NCI-H2227 (cell line): Measurements from ENCODE around the gene CDC14B.
A peak's percentile ranks its signal among the peaks of the same experiment; 100 is the strongest.

Experiments
- DNase-seq: peaks from one replicate; lab custom pipeline; 2025; ENCODE audit not compliant: unreplicated experiment; lab: John Stamatoyannopoulos, UW

The CDC14B gene

DNA sequence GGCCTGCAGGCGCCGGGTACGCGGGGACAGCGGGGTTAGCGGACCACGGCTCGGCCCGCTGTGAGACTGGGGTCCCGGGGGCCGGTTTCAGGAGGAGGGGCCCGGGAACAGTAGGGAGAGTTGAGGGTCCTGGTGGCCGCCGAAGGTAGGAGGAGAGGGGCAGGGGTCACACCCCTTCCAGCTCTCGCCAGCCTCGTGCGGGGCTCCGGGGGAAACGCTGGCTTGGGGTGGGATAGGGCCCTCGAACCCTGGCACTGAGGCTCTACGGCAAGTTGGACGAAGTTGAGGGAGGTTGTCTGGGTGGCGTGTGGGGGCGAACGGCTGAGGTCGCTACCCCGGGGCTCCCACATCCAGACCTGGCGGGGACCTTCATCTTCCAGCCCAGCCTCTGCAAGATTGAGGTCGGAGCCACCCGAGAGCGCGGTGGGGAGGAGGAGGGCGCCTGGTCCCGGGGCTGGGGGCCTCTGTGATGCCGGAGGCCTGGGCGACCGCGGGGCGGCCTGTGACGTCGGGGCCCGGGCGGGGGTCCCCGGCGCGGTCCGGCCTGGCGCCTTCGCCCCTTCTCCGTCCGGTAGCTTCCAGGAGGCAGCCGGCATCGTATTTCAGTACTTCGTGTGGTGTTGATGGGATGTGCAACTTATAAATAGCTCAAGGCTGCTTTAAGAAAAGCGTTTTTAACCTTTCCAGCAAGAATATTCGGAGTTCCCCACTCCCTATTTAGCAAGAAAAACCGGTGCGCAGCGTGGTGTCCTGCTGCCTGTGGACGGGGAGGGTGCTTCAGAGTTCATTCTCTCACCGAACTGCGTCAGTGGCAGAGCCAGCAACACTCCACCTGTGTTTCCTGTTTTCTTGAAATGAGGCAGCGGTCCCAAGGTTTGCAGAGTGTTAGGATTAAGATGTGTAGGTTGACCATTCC is 168.8 kb downstream of the CDC14B start:
- peak; percentile 18 for DNase-seq
